Smooth muscle cell of the brain vasculature (primary cell): ENCODE results near the gene KAZN.

ENCODE experiments used
- DNase-seq: peaks from one replicate; pipeline ENCODE4 v3.0.0-alpha.2; 2012; ENCODE audit warnings: low read depth, low spot score

Gene KAZN

GRCh38 chr1:15057834-15058233, 459.3 kb downstream of the KAZN start:
- no peak for DNase-seq

- DNase-seq, result no peak
Measured at GRCh38 chr1:15058261-15058660, 459.8 kb downstream of the KAZN start.

- DNase-seq, result no peak
Measured at GRCh38 chr1:15060104-15060503, 461.6 kb downstream of the KAZN start.

DNA sequence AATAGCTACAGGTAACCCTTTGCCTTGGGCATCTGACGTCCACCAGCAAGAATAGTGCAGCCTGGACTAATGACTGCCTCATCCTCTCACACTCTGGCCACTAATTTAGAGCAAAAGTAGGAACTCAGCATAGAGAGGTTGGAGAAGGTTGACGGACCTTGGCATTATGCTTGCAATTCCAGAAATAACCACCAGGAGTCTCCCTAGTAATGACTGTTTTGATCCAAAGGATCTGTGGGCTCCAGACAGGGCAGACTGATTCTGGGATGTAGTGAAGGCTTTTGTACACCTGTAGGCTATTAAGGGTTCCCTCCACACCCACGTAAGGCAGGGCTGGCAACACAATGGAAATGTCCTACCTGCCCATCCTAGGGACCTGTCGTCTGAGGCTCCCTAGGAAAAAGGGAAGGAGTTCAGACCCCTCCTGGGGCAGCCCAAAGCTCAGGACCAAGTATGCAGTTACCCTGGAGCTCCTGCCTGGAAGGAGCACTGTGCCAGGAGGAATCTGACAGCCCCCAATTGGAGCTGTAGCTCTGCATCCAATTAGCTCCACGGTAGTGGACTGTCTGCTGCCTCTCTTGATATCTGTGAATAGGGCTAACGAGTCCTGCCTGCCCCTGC, 464.1 kb downstream of the KAZN start:
- DNase-seq, result no peak

GRCh38 chr1:15063346-15063745, 464.9 kb downstream of the KAZN start:
- DNase-seq, result no peak

- DNase-seq, result no peak
Measured at GRCh38 chr1:15063783-15064182, 465.3 kb downstream of the KAZN start.

GRCh38 chr1:15064217-15064929, 465.9 kb downstream of the KAZN start:
- no peak for DNase-seq

GRCh38 chr1:15065291-15065690, 466.8 kb downstream of the KAZN start:
- DNase-seq, result no peak

DNA sequence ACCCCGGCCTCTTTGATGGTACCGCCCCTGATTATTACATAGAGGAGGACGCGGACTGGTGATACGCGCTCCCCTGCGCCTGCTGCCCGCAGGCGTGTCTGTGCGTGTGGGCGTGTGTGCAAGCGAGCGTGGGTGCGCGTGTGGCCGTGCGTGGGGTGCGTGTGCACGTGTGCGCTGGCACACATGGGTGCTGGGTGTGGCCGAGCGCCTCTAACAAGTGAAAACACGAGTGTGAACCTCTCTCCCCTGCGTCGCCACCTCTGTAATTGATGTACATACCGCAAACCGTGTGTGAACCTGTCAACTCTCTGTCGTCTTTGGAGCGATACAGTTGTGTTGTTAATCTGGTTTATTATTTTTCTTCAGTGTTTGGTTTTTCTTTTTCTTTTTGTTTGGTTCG, 467.3 kb downstream of the KAZN start:
- no peak for DNase-seq

DNA sequence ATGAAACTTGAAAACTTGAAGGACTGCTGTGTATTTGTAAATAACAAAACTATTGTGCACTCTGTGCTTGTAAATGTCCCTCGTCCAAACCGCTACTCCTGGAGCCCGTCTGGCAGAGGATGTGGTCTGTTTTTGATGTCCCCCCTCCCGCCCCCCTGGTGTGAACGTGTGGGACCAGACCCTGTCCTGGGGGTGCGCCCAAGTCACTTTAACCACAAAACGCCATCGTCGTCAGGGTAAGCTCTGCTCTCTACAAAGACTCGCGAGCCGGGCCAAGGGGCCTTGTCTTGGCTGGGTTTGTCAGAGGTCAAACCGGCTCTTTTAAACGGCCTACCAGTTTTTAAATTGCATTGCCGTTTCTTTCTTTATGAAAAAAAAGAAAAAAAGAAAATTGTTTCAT, 467.7 kb downstream of the KAZN start:
- no peak for DNase-seq

DNA sequence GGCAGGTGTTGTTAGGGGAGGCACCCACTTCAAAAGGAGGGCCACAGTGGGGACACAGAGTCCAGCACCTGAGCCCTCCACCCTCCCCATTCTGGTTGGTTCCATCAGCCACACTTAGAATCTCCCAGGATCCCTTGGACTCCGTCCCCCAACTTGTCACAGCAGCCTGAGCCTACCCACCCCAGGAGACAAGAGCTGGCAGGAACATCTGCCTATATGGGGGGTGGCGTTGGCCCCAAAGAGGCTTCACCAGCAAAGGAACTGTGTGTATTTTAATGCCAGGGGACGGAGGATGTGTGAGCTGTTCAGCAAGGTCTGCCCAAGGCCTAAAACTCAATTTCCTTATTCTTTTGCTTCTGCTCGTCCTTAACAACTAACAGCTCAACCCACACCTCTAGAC, 468.7 kb downstream of the KAZN start:
- DNase-seq, result no peak

- DNase-seq, result no peak
Measured at GRCh38 chr1:15068152-15068551, 469.7 kb downstream of the KAZN start.

DNA sequence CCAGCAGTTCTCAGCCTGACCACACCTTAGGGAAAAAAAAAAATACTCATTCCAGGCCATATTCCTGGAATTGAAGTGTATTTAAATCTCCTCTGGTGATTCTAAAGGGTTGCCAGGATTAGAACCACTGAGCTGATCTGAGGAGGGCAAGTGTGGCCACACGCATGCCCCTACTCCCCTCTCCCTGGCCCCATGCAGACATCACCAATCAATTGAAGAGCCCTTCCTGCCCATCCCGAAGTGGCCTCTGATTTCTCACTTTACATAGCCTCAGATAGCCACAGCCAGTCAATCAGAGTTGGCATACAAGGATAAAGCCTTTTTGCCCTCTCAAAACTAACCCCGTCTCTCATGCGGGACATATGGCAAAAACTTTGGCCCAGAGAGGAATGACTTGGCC, 470.5 kb downstream of the KAZN start:
- DNase-seq, result no peak

- no peak for DNase-seq
Measured at GRCh38 chr1:15070145-15070748, 471.8 kb downstream of the KAZN start.

DNA sequence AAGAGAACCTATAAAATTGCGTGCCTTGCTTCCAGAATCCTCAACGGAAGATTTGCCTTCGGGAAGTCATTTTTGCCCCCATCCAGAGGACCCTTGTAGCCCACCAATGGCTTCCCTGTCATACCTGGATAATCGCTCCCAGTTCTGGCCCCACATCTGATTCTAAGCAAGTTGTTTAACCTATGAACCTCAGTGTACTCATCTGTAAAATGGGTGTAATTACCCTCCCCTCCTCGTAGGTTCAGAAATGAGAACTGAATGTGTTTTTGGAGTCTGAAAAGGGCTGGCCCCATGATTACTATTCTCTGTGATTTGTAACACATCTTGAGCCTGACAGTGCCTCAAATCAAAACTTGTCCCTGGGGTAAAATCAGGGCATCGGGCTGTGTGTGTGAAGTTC, 473.5 kb downstream of the KAZN start:
- DNase-seq, result no peak

GRCh38 chr1:15073799-15074308, 475.4 kb downstream of the KAZN start:
- no peak for DNase-seq

GRCh38 chr1:15075175-15075574, 476.7 kb downstream of the KAZN start:
- no peak for DNase-seq

DNA sequence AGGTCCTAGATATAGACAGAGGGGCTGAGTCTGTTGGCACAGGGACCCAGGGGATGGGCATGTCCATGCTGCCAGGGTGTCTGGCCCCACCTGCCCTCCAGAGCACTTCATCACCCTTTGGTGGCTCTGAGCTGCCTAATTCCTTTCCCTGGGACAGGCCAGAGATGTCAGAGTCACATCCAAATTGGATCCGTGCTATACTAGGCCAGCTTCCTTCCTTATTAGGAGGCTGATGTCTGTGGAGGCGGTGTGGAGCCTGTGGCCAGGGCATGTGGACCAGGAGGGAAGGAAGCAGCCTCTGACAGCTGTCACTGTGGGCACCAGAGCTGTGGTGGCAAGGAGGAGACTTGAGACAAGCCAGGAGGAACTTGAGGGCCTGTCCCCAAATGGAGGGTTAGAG, 477.3 kb downstream of the KAZN start:
- no peak for DNase-seq

GRCh38 chr1:15076807-15077206, 478.3 kb downstream of the KAZN start:
- DNase-seq, result no peak

- DNase-seq, result no peak
Measured at GRCh38 chr1:15077384-15077783, 478.9 kb downstream of the KAZN start.

DNA sequence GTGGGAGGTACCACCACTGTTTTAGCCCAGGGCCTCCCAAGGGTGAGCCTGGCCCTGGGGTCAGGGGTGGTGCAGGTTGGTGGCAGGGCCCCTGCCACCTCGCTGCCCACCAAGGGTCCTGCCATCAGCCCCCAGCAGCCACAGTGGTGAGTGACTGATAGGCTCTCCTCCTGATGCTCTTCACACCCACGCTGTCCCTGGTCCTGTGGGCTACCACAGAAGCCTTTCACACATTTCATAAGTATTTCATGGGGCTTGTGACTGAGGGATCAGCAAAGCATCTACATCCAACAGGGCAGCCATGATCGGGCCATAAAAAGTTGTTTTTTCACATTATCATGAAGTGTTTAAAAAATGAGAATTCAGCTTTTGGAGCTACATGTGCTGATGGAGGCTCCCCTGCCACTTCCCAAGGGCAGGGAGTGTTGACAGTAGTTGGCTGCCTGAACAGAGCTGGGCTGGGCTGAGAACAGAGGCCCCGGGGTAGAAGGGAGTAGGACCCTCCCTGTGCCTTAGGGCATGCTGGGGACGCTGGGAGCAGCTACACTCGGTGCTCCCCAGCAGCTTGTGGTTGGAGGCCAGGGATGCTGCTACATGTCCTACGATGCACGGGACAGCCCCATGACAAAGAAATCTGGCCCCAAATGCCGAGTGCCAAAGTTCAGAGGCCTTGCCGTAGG, 482.0 kb downstream of the KAZN start:
- no peak for DNase-seq

DNA sequence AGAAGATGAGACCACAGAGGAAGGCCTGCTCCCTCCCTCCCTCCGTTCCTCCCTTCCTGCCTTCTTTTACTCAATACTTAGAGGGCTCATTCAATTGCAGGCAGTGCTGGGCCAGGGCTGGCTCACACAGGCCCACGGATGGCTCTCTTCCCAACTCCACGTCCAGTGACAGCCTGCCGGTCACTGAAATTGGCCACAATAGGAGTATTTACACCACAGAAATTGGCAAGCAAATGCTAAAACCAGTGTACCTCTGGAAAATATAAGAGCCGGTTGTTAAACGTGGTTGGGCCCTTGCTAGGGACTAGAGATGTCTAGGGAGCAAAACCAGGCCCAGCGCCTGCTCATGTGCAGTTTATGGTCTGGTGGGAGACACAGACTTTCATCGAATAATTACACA, 482.6 kb downstream of the KAZN start:
- no peak for DNase-seq
